Liver (tissue), 9 donors: Measurements from ENCODE around the gene KIAA0825. TPM values are rescaled to one million over a fixed set of nuclear protein-coding genes. Genes with fewer than 3 reads are reported as not detected.
"Not testable (repeated sequence)": the region's sequence is repeated elsewhere in the genome, so short reads cannot be mapped to it uniquely, and the experiment has no call there.

Experiments
- DNase-seq: peaks from one replicate; pipeline ENCODE4 v3.0.0-alpha.2; 2017; ENCODE audit warnings: low spot score
- H3K27ac ChIP-seq, 2 donors: one replicate each; pipeline ENCODE4 v1.7.0; 2013; ENCODE audit warnings: inconsistent platforms in 2 of 2, low read length in 2 of 2, control low read depth in 1 of 2, low read depth in 1 of 2, mild to moderate bottlenecking in 1 of 2
- H3K27me3 ChIP-seq, 4 donors: one replicate each; pipeline versions ENCODE4 v1.6.1 to v1.7.0; 2013; ENCODE audit warnings: low read length in 3 of 4, inconsistent platforms in 1 of 4, mild to moderate bottlenecking in 1 of 4, moderate library complexity in 1 of 4; ENCODE audit not compliant: control insufficient read depth in 4 of 4, insufficient read depth in 4 of 4
- H3K36me3 ChIP-seq, 4 donors: one replicate each; pipeline versions ENCODE4 v1.6.1 to v1.7.0; 2013; ENCODE audit warnings: low read length in 3 of 4, mild to moderate bottlenecking in 3 of 4, low read depth in 1 of 4, moderate library complexity in 1 of 4; ENCODE audit not compliant: control insufficient read depth in 4 of 4, insufficient read depth in 3 of 4
- H3K4me1 ChIP-seq, 4 donors: one replicate each; pipeline versions ENCODE4 v1.6.1 to v1.7.0; 2013; ENCODE audit warnings: low read length in 3 of 4, mild to moderate bottlenecking in 3 of 4, moderate library complexity in 1 of 4; ENCODE audit not compliant: control insufficient read depth in 4 of 4, insufficient read depth in 4 of 4
- H3K4me3 ChIP-seq, 3 donors: one replicate each; pipeline versions ENCODE4 v1.6.1 to v1.7.0; 2013; ENCODE audit warnings: low read length in 3 of 3, control low read depth in 1 of 3, low read depth in 1 of 3, mild to moderate bottlenecking in 1 of 3
- H3K9ac ChIP-seq, 2 donors: one replicate each; pipeline ENCODE4 v1.7.0; 2013; ENCODE audit warnings: low read length in 2 of 2, mild to moderate bottlenecking in 2 of 2, moderate library complexity in 2 of 2, control low read depth in 1 of 2, low read depth in 1 of 2
- H3K9me3 ChIP-seq, 4 donors: one replicate each; pipeline versions ENCODE4 v1.6.1 to v1.7.0; 2013; ENCODE audit warnings: low read length in 3 of 4; ENCODE audit not compliant: control insufficient read depth in 4 of 4
- CTCF ChIP-seq: fragments of 150-350 bp; IDR thresholded peaks from 2 replicates; pipeline ENCODE4 v1.5.1; 2017; ENCODE audit warnings: improper control_type of control experiment, low read depth, low read length; ENCODE audit not compliant: missing input control
- EGR1 ChIP-seq, 2 donors: IDR thresholded peaks; 2 replicates each; pipeline ENCODE4 v1.6.1; 2016 to 2018; ENCODE audit warnings: antibody characterized with exemption in 2 of 2, low read depth in 2 of 2
- GABPA ChIP-seq, 2 donors: IDR thresholded peaks in 1 of 2; conservative IDR thresholded peaks in 1 of 2; 2 replicates each; pipeline ENCODE4 v1.6.1; 2016; ENCODE audit warnings: antibody characterized with exemption in 2 of 2, mild to moderate bottlenecking in 1 of 2, moderate library complexity in 1 of 2
- HNF4A ChIP-seq, 2 donors: conservative IDR thresholded peaks; 2 replicates each; pipeline ENCODE4 v1.6.1; 2016; ENCODE audit warnings: antibody characterized with exemption in 2 of 2, mild to moderate bottlenecking in 2 of 2
- JUND ChIP-seq, 2 donors: IDR thresholded peaks; 2 replicates each; pipeline ENCODE4 v1.6.1; 2016; ENCODE audit warnings: antibody characterized with exemption in 2 of 2
- MAX ChIP-seq: IDR thresholded peaks from 2 replicates; pipeline ENCODE4 v1.6.1; 2016; ENCODE audit warnings: antibody characterized with exemption
- NR2F2 ChIP-seq: IDR thresholded peaks from 2 replicates; pipeline ENCODE4 v1.6.1; 2016; ENCODE audit warnings: antibody characterized with exemption
- RAD21 ChIP-seq, 2 donors: IDR thresholded peaks; 2 replicates each; pipeline ENCODE4 v1.6.1; 2016; ENCODE audit warnings: antibody characterized with exemption in 2 of 2, mild to moderate bottlenecking in 2 of 2
- SP1 ChIP-seq: IDR thresholded peaks from 2 replicates; pipeline ENCODE4 v1.6.1; 2018; ENCODE audit warnings: antibody characterized with exemption, mild to moderate bottlenecking
- TAF1 ChIP-seq: conservative IDR thresholded peaks from 2 replicates; pipeline ENCODE4 v1.6.1; 2016; ENCODE audit warnings: antibody characterized with exemption, mild to moderate bottlenecking
- YY1 ChIP-seq: IDR thresholded peaks from 2 replicates; pipeline ENCODE4 v1.6.1; 2016; ENCODE audit warnings: antibody characterized with exemption, mild to moderate bottlenecking
- ZBTB33 ChIP-seq: IDR thresholded peaks from 2 replicates; pipeline ENCODE4 v1.6.1; 2016; ENCODE audit warnings: antibody characterized with exemption
- WGBS: extraction: QIAGEN DNeasy Blood & Tissue Kit; methylation state at CpG from one replicate; pipeline ENCODE4 v1.1.7; 2013; 5-methylcytosine and 5-hydroxymethylcytosine counted together
- polyA plus RNA-seq, 2 donors: library from polyadenylated mRNA; stranded (reverse) in 1 of 2; unstranded in 1 of 2; fragments of 200-250 nt in 1 of 2; fragments of >200 nt in 1 of 2; fragmentation: Nextera tagmentation in 1 of 2; extraction: Ambion mirVana in 1 of 2; gene quantifications; one replicate each; pipeline versions ENCODE4 v1.2.1 to v1.2.3, GENCODE V29; 2013 to 2015
- total RNA-seq, 2 donors: library from RNA; depleted of rRNA; stranded (reverse); fragments of >200 nt; gene quantifications; one replicate each; pipeline ENCODE4 v1.2.3, GENCODE V29; 2014
- TF ChIP-seq, protein P1 (sequence below): IDR thresholded peaks from 2 replicates; pipeline ENCODE4 v1.6.1; 2016; ENCODE audit warnings: antibody characterized with exemption, mild to moderate bottlenecking
- donor health status: healthy.
- donor health status: healthy.
- donor health status: healthy.
- donor health status: healthy.
- donor health status: healthy.

The KIAA0825 gene
- total and polyA plus RNA-seq, 4 donors = 0.25 to 3.2 (median 1.2) TPM

DNA sequence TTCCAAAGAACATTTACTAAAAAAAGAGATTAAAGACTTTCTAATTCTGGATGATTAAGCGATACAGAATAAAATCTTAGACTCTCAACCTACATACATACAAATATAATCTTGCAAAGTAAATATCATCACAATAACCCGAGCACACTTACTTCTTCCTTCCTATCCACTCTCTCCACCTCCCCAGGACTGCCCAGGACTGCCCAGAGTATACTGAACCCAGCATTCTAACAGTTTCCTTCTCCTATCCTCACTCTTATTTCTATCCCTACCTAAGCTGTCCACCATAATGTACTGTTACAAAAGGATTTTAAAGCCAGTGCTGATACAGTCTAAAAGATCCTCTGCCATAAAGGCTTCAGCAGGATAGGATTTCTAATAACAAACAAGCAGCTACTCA, 463.7 kb downstream of the KIAA0825 start:
- Histone ChIP-seq H3K9me3 (no peaks in the 10 kb centered on the region), H3K27ac (no peak overlapping the region), H3K9ac (no peak overlapping the region), H3K4me1 (no peaks in the 10 kb centered on the region), H3K4me3 (no peak overlapping the region), H3K27me3 (no peaks in the 10 kb centered on the region), H3K36me3 (no peaks in the 10 kb centered on the region)
- no peak for DNase-seq
- no peak for TF ChIP-seq SP1
- TF ChIP-seq CTCF = no peak
- no peak for TF ChIP-seq GABPA (IDR thresholded peaks at IDR 0.05 in 1 of 2, conservative IDR thresholded peaks at IDR 0.05 in 1 of 2)
- no peak for TF ChIP-seq RAD21 (IDR thresholded peaks at IDR 0.05)
- no peak for TF ChIP-seq ZBTB33
- TF ChIP-seq JUND (IDR thresholded peaks at IDR 0.05) = no peak
- TF ChIP-seq YY1 = no peak
- TF ChIP-seq EGR1 (IDR thresholded peaks at IDR 0.05; ENCODE audit: low read depth in 2 of 2) = no peak
- TF ChIP-seq, protein P1, sequence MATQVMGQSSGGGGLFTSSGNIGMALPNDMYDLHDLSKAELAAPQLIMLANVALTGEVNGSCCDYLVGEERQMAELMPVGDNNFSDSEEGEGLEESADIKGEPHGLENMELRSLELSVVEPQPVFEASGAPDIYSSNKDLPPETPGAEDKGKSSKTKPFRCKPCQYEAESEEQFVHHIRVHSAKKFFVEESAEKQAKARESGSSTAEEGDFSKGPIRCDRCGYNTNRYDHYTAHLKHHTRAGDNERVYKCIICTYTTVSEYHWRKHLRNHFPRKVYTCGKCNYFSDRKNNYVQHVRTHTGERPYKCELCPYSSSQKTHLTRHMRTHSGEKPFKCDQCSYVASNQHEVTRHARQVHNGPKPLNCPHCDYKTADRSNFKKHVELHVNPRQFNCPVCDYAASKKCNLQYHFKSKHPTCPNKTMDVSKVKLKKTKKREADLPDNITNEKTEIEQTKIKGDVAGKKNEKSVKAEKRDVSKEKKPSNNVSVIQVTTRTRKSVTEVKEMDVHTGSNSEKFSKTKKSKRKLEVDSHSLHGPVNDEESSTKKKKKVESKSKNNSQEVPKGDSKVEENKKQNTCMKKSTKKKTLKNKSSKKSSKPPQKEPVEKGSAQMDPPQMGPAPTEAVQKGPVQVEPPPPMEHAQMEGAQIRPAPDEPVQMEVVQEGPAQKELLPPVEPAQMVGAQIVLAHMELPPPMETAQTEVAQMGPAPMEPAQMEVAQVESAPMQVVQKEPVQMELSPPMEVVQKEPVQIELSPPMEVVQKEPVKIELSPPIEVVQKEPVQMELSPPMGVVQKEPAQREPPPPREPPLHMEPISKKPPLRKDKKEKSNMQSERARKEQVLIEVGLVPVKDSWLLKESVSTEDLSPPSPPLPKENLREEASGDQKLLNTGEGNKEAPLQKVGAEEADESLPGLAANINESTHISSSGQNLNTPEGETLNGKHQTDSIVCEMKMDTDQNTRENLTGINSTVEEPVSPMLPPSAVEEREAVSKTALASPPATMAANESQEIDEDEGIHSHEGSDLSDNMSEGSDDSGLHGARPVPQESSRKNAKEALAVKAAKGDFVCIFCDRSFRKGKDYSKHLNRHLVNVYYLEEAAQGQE = no peak
- TF ChIP-seq NR2F2 = no peak
- TF ChIP-seq HNF4A (conservative IDR thresholded peaks at IDR 0.05) = no peak
- no peak for TF ChIP-seq MAX
- no peak for TF ChIP-seq TAF1
- 86% methylated on average over 2 of the region's 2 CpGs for WGBS

DNA sequence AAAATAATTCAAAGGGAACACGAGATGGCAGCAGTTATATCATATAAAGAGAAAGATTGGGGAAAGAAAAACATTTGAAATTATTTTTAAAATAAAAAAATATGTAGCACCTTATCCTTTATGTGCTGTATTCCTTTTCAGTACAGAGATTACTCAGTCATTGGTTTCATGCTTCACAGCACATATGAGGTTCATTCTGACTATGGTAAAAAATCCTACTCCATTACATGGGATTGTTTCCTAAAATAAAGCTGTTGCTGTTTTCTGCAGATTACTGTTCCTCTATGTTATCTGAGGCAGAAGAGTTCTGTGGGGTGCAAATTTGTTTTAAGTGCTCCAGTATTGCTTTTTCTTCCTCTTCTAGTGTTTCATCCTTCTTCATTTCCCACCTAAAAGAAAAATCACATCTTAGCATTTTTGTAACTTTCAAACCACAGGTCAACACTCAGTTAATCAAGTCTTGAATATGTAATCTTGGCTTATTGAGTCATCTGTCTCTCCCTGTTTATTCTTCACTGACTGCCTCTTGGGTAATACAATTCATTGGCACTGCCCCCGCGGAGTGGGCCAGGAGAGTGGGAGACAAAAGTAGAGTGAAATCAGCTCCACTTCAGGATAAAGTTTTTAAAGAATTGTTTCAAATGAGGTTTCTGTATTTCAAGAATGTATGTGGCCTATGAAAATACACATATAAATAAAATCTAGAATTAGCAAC, 464.5 kb downstream of the KIAA0825 start:
- H3K4me3 ChIP-seq = no peak overlapping the region
- H3K36me3 ChIP-seq = no peaks in the 10 kb centered on the region
- H3K9ac ChIP-seq = no peak overlapping the region
- 75% methylated on average over 3 of the region's 3 CpGs for WGBS
- no peaks in the 10 kb centered on the region for H3K9me3 ChIP-seq
- H3K27ac ChIP-seq = no peak overlapping the region
- H3K27me3 ChIP-seq = no peaks in the 10 kb centered on the region
- TF ChIP-seq SP1 (no peak), MAX (no peak), HNF4A (conservative IDR thresholded peaks at IDR 0.05) (no peak), EGR1 (IDR thresholded peaks at IDR 0.05; ENCODE audit: low read depth in 2 of 2) (no peak), ZBTB33 (no peak), TAF1 (no peak)
- DNase-seq = no peak
- H3K4me1 ChIP-seq = no peaks in the 10 kb centered on the region

- H3K9me3 ChIP-seq, H3K9ac ChIP-seq, H3K27me3 ChIP-seq, H3K4me3 ChIP-seq, DNase-seq, H3K4me1 ChIP-seq, H3K36me3 ChIP-seq, H3K27ac ChIP-seq: not testable (repeated sequence)
Observed at GRCh38 chr5:94143621-94144020, 474.8 kb downstream of the KIAA0825 start.
